Skeletal muscle satellite cell (primary cell): Measurements from ENCODE around the gene SLC34A2. TPM values are rescaled to one million over a fixed set of nuclear protein-coding genes. Genes with fewer than 3 reads are reported as not detected.

Experiments
- small RNA-seq: library from RNA; depleted of rRNA; stranded (forward); fragments of <200 nt; gene quantifications from one replicate; pipeline ENCODE3, GENCODE V24; 2012

The SLC34A2 gene

Small RNA genes within 50 kb of the gene (small RNA-seq; reads per million reads assigned to genes)
- gene AC092436.3 (not detected), gene MTND4LP22 (not detected), gene RPS29P11 (not detected)
